Hindlimb muscle (tissue), 1 donor: ENCODE results near the gene PIGN. TPM values are rescaled to one million over a fixed set of nuclear protein-coding genes. Genes with fewer than 3 reads are reported as not detected.
"Not testable (repeated sequence)": the region's sequence is repeated elsewhere in the genome, so short reads cannot be mapped to it uniquely, and the experiment has no call there.

Source experiments
- DNase-seq: peaks from one replicate; pipeline ENCODE4 v3.0.0-alpha.2; 2013
- polyA plus RNA-seq: library from polyadenylated mRNA; unstranded; fragments of 120-200 nt; gene quantifications from one replicate; pipeline ENCODE4 v1.2.1, GENCODE V29; 2013; ENCODE audit not compliant: insufficient read length

The PIGN gene
- polyA plus RNA-seq, 1 donor: 16.3 TPM

DNA sequence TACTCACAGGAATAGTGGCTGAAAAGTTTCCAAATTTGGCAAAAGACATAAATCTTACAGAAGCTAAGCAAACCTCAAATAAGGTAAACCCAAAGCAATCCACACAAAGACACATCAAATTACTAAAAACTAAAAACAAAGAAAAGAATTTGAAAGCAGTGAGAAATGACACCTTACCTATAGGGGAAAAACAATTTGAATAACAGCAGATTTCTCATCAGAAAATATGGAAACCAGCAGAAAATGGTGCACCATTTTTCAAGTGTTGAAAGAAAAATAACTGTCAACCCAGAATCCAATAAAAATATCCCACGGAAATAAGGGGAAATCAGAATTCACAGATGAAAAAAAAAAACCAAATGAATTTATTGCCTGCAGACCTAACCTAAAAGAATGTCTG is 138.6 kb downstream of the PIGN start:
- DNase-seq: no peak

DNA sequence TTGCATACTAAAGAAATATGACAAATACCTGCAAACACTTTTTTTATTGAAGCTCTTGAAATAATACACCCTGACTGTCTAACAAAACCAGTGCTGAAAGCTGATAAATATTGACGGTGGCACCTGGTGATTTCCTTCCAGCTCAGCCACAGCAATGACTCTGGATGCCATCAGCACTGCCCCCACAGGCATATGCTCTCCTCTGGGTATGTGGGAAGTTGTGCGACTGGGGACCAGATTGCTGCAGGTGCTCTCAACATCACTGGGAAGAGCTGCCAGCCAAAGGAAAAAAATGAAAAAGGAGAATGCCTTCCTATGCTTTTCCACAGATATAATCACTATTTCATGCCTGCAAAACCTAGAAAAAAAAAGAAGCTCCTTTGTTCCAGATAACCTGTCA is 141.5 kb downstream of the PIGN start:
- DNase-seq: no peak

DNA sequence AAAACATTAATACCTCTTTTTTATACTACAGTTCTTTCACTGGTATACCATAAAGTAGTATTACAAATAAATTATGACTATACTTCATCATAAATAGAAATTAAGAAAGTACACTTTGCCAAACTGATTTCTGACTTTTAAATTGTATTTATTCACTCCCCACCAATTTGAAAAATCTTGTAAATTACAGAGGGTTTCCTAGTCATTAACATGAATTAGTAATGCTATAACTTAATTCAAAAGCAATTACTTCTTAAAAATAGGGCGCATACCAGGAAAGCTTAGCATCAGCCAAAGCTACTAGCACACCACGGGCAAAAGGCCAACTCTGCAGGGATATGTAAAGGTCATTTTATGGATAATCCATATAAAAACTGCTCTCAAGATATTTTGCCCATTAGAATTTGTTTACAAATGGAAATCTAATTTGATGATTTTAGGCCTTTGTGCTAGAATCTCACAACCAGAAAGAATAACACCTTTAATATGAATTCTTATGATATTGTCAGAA is 142.3 kb downstream of the PIGN start:
- DNase-seq: no peak

DNA sequence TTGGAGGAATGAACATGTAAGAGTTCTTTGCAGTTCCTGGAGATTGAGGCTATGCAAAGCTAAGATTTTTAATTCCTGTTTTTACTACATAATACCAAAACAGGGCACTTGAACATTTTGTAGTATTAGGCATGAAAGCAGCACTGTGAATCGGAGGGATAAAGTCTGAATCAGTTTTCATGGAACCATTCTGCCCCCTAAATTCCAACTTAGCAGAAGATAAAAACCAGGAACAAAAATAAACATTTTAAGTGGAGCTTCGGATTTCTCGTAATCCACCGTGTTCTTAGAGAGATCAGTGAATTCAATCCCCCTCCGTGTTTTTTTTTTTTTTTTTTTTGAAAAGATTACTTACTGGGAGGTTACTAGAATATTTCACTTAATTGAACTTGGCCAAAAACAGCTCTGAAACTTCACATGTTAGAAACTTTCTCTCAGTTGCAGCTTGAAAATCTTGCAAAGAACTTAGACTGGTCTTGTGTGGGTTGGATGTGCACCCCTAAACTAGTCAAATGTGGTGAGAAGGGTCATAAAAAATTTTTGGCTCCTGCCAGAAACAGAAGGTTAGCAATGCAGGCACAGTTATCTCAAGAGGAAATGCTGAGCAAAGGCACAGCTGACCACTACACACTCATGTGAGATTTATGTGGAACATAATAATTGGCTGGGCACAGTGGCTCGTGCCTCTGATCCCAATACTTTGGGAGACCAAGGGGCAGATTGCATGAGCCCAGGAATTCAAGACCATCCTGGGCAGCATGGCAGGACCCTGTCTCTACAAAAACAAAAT is 148.7 kb downstream of the PIGN start:
- DNase-seq: peak; percentile 17

DNA sequence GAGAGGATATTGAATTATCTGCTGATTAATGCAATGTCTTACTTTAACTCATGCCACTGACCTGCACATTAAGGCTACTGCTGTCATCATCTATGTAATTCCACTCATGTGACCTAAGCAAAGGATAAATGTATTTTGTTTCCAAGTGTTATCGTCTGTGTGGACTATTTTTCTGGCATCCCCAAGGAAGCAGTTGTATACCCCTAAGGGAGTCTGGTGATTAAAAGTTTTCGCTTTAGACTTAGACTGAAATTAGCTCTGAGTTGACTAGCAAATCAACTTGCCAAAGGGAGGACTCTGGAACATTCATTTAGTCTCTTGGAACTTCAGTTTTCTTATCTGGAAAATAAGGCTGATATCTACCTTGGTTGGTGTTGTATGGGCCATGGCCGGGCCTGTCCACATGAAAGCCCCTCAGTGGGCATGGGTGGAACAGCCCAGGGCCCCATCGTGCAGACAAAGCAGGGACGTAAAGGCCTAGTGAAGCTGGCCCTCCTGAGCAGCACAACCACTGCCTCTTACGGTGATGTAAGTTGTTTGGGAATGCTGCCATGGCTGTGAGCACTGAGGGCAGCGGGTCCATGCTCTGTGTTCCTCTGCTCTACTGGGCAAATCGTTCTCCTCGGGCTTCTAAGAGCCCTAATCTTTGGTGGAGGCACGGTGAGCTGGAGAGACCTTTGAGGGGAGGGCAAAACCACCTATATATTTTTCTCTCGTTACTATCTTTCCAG is 149.7 kb downstream of the PIGN start:
- no peak for DNase-seq

DNA sequence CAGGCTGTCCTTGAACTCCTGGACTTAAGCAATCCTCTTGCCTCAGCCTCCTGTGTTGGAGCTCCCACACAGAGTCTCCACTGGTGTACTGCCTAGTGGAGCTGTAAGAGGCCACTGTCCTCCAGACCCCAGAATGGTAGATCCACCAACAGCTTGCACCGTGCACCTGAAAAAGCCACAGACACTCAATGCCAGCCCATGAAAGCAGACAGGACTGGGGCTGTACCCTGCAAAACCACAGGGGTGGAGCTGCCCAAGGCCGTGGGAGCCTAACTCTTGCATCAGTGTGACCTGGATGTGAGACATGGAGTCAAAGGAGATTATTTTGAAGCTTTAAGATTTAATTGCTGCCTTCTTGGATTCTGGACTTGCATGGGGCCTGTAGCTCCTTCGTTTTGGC is 152.6 kb downstream of the PIGN start:
- not testable (repeated sequence) for DNase-seq

DNA sequence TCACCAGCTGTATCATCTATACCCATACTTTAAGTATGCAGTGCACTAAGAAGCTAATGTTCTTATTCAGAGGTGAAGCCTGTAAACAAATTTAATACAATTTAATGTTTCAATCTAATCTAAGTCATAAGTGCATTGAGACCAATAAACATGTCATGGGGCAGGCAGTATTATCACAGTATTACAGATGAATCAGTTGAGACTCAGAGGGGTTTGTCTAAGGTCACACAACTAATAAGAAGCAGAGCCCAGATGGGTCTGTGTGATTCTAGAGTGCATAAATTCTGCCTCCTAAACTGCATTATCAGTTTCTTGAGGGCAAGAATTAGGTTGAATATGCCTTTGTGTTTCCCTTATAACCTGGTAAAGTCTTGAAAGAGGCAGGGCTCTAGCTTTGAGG is 153.1 kb downstream of the PIGN start:
- no peak for DNase-seq

DNA sequence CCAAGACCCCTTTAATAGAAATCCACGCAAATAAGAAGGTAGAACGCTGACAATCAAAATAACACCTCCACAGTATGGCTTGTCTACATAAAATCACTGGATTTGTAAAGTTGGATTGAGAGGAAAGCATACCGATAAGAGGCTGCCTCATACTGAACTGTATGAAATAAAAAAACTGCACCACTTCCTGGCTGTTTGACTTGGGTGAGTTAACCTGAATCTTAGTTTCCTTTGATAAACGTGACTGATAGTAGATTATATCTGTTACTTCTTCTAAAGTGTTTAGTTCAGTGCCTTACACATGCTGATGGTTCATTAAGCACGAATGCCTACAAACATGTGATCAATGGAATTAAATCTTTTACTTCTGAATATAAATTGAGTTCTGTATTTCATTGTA is 153.6 kb downstream of the PIGN start:
- no peak for DNase-seq

DNA sequence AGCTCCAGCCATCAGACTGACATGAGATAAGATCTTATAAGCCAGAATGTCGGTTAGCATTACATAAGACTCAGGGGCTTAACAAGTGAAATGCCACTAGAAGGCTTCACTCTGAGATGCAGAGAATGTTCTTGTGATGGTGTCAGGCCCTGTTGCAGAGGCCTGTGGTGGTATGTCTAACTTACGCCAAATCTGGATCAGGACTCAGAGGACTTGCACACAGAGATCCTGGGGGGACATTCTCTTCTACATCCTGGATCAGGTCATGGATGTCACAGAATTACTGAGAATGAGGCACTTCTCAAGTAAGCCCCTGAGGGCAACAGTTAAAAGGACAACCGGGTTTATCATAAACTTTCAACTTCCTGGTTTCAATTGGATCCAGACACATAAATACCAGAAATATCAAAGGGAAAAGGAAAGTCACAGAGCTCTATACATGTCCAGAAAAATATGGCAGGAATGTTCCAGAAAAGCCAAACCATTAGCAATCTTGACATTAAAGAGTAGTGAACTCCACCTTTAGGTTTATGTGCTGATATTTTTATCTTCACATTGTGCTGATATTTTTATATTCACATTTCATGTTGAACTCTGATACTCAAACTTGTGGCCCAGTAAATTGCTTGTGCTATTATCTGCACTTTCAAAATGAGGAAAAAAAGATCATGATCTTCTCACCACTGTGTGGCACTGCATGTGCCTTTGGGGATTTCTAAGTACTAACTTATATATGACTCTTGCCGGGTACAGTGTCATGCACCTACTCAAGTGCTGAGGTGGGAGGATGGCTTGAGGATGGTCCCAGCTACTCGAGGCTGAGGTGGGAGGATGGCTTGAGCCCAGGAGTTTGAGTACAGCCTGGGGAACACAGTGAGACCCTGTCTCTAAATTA is 156.5 kb downstream of the PIGN start:
- DNase-seq: no peak

DNA sequence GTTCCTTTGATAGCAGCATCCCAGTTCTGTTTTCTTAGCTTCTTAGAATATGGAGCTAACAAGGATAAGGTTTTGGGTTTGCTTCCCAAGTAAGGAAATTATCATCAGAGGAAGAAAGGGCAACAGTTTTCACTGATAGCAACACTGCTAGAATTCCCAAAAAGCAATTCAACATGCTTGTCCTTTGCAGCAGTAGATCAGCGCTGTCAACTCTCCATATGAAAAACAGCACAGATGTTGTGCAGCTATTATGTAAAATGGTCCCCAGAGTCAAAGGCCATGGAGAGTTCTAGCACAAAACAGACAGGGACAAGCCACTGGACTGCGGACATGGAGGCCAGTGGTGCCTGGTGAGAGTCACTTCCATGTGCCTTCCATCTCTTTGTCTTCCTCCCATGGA is 158.1 kb downstream of the PIGN start:
- no peak for DNase-seq

DNA sequence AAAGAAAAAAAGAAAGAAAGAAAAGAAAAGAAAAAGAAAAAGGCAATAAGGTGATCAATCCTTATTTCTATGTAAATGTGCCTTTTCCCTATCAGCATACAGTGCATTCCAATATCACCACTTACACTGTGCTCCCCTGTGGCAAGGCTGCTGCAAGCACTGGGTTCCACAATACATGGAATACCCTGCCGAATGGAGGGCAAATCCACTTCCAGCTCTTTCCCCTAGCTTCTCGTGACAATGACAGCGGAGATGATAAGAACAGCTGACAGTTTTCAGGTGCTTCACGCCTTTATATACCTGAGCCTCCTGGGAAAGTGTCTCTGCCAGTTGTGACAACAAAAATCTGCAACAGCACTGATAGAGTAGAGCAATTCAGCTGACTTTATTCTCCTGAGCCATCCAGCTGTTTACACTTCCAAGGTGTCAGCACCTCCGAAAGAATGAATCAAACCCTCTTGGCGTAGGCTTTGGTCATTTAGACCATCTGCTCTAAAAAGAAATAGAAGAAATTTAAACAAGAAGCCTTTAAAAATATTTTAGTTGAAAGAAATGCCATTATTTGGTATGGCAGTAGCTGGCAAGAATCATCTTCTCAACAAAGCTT is 158.8 kb downstream of the PIGN start:
- no peak for DNase-seq

DNA sequence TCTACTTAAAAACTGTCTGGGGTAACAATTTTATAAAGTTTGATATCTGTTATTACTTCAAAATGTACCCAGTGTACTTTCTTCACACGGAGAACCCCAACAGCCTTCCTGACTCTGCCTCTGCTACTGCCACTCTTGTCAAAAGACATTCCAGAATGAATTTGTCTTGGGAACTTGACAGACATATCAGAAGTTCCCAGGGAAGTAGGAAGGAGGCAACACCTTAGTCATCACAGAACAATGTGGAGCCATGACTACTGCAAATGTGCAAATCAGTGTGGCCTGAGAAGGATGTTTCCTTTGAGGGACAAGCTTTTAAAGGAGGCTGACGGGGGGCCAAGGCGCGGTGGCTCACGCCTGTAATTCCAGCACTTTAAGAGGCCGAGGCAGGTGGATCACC is 160.3 kb downstream of the PIGN start:
- no peak for DNase-seq

DNA sequence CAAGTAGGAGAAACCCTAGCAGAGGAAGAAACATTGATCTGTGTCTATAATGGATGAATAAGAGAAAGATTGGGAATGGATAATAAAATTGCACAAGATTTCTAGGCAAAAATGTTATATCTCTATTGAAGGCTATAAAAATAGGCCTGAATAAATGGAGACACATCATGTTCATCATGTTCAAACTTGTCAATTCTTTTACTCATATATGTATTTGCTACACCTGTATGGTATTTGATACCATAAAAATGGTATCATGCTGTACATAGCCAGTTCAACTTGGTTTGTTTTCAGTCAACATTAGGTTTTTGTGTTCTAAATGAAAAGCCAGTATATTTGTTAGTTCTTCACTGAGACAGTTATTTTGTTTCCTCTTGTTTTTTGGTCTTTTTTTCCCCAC is 161.9 kb downstream of the PIGN start:
- no peak for DNase-seq

DNA sequence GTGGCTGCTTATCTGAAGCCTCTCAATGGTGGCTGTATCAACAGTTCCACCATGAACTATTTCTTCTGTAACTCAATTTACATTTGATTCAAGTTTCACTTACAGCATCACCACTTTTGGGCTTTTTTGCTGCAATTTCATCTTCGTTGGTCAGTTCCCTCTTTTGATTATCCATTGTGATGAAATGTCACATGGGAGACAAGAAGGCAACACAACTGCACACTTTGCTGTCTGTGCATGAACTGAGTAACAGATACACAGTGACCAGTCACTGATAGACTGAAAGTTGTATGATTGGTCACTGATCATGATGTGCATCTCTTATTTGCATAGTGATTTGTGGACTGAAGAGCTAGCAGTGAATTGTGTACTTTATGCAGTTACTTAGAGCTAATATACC is 163.3 kb downstream of the PIGN start:
- no peak for DNase-seq

DNA sequence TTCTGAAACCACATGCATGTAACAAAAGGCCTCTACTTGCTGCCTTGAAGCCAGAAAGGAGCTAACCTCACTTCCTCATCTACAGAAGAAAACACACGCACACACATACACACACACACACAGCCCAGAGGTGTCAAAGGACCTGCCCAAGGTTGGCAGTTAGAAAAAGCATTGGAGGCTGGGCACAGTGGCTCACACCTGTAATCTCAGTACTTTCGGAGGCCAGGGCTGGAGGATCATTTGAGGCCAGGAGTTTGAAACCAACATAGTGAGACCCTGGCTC is 168.2 kb downstream of the PIGN start:
- no peak for DNase-seq

DNA sequence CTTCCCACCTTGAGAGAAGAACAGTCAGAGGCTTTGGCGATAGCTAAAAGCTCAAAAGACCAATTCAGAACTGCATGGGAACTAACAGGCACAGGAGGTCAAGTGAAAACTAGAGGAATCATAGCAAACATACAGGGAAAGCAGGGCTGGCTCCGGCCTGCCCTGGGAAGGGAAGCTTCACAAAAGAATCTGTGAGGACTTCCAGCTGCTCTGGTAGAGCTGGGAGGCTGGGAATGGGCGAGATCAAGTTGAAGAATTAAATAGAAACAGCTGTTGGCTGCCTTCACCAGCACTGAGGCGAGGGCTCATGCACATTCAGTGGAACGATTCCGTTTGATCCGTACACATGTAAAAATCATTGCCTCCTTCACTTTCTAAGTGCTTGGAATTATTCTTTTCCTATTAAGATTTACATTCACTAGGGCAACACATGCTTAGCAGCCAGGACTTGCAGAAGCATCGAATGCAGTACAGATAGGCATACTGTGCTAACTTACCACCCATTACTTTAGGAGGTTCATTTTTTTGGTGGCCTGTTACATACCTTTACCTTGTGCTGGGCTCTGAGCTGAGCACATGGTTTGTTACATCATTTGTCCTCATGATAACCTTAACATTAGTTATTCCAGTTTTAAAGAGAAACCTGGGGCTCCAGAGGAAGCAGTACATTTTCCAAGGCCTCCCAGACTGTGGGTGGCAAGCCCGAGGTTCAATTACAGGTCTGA is 168.7 kb downstream of the PIGN start:
- DNase-seq: peak; percentile 90

DNA sequence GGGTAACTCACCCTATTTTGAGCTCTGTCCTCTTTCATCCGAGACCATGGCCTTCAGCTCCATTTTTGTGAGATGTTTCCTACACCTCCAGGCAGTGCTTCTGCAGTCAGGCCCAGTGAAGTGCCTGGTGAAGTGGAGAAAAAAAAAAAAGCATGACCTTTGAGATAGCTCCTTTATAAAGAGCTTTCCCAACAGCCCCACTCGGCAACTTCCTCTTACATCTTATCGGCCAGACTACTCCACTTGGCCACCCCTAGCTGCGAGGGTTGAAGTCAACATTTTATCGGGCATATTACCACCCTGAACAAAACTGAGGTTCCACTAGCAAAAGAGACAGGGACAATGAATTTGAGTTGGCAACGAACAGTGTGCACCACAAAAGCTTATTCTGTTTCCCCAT is 169.2 kb downstream of the PIGN start:
- no peak for DNase-seq

DNA sequence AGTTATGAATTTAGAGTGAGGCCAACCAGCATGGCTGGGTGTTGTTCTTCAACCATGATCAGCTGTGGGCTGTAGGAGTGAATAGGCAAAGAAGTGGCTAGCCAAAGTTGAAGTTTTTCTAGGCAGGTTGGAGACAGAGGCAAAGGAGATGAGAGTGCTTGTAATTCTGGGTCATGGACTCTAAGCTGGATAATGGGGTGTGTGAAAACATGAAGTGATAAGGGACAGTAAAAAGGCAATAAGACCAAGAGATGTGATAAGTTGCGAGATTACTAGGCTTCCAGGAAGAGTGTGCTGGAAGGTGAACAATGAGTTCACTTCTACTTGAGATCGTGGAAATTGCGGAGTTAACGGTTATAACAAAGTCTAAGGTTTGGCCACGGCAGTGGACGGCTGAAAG is 175.4 kb downstream of the PIGN start:
- no peak for DNase-seq

DNA sequence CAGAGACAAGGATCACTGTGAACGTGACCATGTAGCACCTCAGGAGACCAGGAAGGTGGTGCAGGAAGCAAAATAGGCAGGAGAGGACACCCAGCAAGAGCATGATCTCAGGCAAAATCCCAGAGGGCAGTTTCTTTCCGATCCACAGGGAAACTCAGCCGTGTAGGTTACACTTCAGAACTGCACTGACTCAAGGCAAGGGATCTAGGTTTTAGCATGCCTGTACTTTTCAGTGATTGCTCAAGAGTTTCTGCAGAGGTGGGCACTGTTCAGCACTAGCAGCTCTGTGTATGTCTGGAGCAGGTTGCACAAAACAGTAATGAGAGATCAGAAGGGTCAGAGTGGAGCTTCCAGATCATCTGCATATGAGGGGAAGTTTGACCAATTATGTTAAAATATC is 177.3 kb downstream of the PIGN start:
- DNase-seq: no peak

DNA sequence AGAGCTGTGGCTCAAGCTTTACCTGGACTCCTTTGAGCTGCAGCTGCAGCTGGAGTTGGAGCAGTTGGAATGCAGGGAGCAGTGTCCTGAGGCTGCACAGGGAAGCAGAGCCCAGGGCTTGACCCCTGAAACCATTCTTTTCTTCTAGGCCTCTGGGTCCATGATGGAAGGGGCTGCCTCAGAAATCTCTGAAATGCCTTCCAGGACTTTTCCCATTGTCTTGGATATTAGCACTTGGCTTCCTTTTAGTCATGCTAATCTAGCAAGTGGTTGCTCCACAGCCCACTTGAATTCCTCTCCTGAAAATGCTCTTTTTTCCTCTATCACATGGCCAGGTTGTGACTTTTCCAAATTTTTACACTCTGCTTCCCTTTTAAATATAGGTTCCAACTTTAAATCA is 185.5 kb downstream of the PIGN start:
- DNase-seq: no peak

DNA sequence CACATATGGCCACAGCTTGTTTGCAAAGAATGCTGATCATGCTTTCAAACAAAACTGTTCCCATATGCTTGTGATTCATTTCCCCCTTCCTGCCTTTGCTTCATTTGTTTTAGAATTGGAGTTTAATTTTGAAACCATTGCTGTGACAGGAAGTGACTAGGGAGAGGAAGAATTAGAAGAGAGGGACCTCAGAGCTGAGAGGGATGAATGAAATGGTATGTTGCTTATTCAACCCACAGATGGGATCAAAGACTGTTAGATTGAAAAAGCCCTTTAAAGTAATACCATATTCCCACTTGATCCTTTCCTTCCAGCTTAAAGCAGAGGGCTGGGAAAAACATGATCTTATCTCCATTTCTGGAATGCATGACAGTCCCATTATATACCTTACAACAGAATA is 187.9 kb downstream of the PIGN start:
- no peak for DNase-seq

DNA sequence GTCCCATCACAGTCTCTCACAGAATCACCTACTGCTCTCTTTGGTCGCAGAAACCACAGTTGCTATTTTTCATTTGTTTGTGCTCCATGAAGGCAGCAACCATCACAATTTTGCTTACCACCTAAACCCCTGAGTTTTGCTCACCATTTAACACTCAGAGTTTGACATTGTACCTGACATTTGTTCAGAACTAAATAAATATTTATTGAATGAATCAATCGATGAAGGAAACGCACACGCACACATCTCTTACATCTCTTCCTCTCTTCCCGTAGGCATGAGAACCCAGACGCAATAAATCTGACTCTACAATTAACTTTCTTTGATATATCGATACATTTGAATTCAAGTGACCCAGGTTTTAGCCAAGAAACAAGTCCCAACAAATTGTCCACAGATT is 188.5 kb downstream of the PIGN start:
- no peak for DNase-seq
